ENCODE data around the gene NEUROD4.
"Not testable (repeated sequence)": the region's sequence is repeated elsewhere in the genome, so short reads cannot be mapped to it uniquely, and the experiment has no call there.

The NEUROD4 gene

GRCh38 chr12:55019784-55020183, at the start of gene NEUROD4:
TSS of gene NEUROD4 (plus strand) at chr12:55019974. CDS start at chr12:55026440, 6,466 bp downstream.
- DNase-seq (ENCODE audit: low read depth), result no peak

- no peak for DNase-seq (ENCODE audit: low read depth)
Measured at GRCh38 chr12:54970741-54971140, 49.0 kb upstream of the NEUROD4 start.

- no peak for DNase-seq (ENCODE audit: low read depth)
Measured at GRCh38 chr12:54973556-54973955, 46.2 kb upstream of the NEUROD4 start.

GRCh38 chr12:54974279-54974678, 45.5 kb upstream of the NEUROD4 start:
- DNase-seq (ENCODE audit: low read depth), result no peak

GRCh38 chr12:54975272-54975671, 44.5 kb upstream of the NEUROD4 start:
- DNase-seq (ENCODE audit: low read depth), result no peak

GRCh38 chr12:54975875-54976274, 43.9 kb upstream of the NEUROD4 start:
- DNase-seq (ENCODE audit: low read depth), result no peak

GRCh38 chr12:54977155-54977554, 42.6 kb upstream of the NEUROD4 start:
- DNase-seq (ENCODE audit: low read depth), result peak; percentile 39

GRCh38 chr12:54977857-54978256, 41.9 kb upstream of the NEUROD4 start:
- no peak for DNase-seq (ENCODE audit: low read depth)

- no peak for DNase-seq (ENCODE audit: low read depth)
Measured at GRCh38 chr12:54980341-54980740, 39.4 kb upstream of the NEUROD4 start.

- no peak for DNase-seq (ENCODE audit: low read depth)
Measured at GRCh38 chr12:54981796-54982195, 38.0 kb upstream of the NEUROD4 start.

- DNase-seq (ENCODE audit: low read depth), result no peak
Measured at GRCh38 chr12:54983536-54984101, 36.2 kb upstream of the NEUROD4 start.

GRCh38 chr12:54984658-54985376, 35.0 kb upstream of the NEUROD4 start, which contains the start of gene TESPA1:
TSS of gene TESPA1 (minus strand) at chr12:54984762. CDS start at chr12:54974562, 10,200 bp downstream.
- no peak for DNase-seq (ENCODE audit: low read depth)

GRCh38 chr12:54986773-54987172, 33.0 kb upstream of the NEUROD4 start:
- not testable (repeated sequence) for DNase-seq (ENCODE audit: low read depth)

- DNase-seq (ENCODE audit: low read depth), result no peak
Measured at GRCh38 chr12:54987611-54988231, 32.1 kb upstream of the NEUROD4 start.

GRCh38 chr12:54988402-54989054, 31.2 kb upstream of the NEUROD4 start:
- DNase-seq (ENCODE audit: low read depth), result no peak

GRCh38 chr12:54989829-54990228, 29.9 kb upstream of the NEUROD4 start:
- no peak for DNase-seq (ENCODE audit: low read depth)

- DNase-seq (ENCODE audit: low read depth), result no peak
Measured at GRCh38 chr12:54991161-54991990, 28.4 kb upstream of the NEUROD4 start.

- no peak for DNase-seq (ENCODE audit: low read depth)
Measured at GRCh38 chr12:54991991-54992375, 27.8 kb upstream of the NEUROD4 start.

- DNase-seq (ENCODE audit: low read depth), result no peak
Measured at GRCh38 chr12:54993181-54993835, 26.5 kb upstream of the NEUROD4 start.

GRCh38 chr12:54996205-54996604, 23.6 kb upstream of the NEUROD4 start:
- DNase-seq (ENCODE audit: low read depth), result no peak

- no peak for DNase-seq (ENCODE audit: low read depth)
Measured at GRCh38 chr12:54997929-54998522, 21.7 kb upstream of the NEUROD4 start.
